GDM1 (cell line): ENCODE results near the gene PCNT.

Experiments used
- DNase-seq: peaks from one replicate; lab custom pipeline; 2025; lab: John Stamatoyannopoulos, UW

PCNT gene, protein sequence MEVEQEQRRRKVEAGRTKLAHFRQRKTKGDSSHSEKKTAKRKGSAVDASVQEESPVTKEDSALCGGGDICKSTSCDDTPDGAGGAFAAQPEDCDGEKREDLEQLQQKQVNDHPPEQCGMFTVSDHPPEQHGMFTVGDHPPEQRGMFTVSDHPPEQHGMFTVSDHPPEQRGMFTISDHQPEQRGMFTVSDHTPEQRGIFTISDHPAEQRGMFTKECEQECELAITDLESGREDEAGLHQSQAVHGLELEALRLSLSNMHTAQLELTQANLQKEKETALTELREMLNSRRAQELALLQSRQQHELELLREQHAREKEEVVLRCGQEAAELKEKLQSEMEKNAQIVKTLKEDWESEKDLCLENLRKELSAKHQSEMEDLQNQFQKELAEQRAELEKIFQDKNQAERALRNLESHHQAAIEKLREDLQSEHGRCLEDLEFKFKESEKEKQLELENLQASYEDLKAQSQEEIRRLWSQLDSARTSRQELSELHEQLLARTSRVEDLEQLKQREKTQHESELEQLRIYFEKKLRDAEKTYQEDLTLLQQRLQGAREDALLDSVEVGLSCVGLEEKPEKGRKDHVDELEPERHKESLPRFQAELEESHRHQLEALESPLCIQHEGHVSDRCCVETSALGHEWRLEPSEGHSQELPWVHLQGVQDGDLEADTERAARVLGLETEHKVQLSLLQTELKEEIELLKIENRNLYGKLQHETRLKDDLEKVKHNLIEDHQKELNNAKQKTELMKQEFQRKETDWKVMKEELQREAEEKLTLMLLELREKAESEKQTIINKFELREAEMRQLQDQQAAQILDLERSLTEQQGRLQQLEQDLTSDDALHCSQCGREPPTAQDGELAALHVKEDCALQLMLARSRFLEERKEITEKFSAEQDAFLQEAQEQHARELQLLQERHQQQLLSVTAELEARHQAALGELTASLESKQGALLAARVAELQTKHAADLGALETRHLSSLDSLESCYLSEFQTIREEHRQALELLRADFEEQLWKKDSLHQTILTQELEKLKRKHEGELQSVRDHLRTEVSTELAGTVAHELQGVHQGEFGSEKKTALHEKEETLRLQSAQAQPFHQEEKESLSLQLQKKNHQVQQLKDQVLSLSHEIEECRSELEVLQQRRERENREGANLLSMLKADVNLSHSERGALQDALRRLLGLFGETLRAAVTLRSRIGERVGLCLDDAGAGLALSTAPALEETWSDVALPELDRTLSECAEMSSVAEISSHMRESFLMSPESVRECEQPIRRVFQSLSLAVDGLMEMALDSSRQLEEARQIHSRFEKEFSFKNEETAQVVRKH (N-terminal part only)

DNA sequence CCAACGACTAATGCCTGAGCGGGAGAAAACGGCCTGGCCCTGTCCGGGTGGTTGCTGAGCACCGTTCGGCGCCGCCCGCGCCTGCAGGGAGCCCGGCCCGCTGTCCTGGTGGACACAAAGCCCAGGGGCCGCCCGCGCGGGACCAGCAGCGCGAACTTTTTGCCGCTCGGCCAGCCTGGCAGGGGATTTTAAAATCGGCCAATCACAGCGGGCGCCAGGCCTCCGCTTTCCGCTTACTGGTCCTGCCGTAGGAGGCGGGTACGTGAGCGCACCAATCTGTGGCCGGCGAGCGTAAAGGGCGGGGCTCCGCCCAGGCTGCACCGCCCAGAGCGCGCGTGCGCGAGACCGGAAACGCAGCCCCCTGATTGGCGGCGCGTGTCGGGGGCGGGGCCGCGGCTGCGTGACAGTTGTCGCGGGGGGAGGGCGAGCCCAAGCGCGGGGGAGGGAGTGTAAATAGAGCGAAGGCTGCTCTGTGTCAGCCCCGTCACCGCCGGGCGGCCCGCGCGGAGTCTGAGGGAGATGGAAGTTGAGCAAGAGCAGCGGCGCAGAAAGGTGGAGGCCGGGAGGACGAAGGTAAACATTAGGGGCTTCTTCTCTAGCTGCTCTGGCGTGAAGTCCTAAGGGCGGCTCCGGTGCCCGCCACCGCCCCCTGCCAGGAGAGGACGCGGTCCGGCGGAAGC is at the start of gene PCNT, which contains the start of gene C21orf58:
Gene PCNT (plus strand): TSS at position 447 of the 680 bp plus-strand sequence. CDS start 73 bp downstream, at position 520.
Gene C21orf58 (minus strand): TSS at position 161 of the 680 bp plus-strand sequence. CDS start 1,132 bp downstream, outside the sequence.
- peak; percentile 97 for DNase-seq

DNA sequence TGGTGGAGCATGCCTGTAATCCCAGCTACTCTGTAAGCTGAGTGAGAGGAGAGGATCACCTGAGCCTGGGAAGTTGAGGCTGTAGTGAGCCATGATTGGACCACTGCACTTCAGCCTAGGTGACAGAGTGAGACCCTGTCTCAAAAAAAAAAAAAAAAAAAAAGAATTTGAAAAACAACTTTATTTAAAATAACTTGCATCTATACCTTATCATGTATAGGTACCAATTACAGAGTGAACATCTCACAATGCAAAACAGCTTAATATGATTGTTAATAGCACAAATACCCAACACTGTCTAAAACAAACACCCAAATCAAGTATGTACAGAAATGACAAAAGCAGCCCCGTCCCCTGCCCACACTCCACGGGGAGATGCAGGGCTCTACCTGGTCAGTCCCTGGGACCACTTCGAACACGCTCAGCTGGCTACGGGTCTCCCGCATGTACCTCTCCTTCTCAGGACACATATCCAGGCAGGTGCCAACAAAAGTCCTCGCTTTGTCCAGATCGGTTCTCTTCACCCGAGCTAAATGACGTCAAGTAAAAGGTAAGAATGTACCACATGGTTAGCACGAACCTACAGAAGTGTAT is 49.1 kb upstream of the PCNT start:
- no peak for DNase-seq

DNA sequence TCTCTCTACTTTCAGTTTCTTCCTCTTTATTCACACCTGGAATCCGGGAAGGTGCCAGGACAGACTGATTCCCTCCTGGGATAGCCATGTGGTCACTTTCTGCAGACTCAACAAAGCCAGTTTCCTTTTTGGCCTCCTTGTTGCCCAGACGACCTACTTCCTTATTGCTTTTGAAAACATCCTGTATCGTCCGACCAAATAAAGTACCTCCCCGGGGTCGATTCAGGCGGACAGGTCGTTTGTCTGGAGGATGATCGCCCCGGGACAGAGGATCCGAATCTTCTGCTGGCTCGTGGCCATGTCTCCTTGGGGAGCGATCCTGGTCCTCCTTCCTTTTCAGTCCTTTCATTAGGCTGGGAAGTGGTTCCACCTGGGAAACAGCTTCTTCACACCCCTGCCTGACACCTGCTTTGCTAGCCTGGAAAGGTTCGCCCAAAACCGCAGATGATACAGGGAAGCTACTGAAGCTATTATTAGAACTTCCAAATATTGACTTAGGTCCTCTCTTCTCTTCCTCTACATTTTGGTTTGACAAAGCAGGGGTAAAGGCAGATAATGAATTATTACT is 39.8 kb upstream of the PCNT start:
- DNase-seq, result no peak

DNA sequence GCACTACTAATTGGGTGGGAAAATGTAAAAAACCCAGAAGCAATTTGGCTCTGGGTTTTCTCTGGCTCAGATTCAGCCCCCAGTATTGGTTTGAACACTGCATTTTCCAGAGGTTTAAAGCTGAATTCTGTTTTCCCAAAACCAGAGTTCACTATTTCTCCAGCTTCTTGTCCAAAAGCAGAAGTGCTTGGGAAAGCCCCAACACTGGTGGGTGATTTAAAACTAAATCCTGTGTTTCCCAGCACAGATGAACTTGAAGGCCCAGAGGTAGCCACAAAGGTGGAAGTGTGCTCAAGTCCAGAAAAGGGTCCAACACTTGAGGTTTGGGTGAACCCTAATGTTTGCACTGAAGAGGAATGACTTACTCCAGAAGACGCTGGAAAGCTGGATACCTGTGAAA is 39.2 kb upstream of the PCNT start:
- no peak for DNase-seq

DNA sequence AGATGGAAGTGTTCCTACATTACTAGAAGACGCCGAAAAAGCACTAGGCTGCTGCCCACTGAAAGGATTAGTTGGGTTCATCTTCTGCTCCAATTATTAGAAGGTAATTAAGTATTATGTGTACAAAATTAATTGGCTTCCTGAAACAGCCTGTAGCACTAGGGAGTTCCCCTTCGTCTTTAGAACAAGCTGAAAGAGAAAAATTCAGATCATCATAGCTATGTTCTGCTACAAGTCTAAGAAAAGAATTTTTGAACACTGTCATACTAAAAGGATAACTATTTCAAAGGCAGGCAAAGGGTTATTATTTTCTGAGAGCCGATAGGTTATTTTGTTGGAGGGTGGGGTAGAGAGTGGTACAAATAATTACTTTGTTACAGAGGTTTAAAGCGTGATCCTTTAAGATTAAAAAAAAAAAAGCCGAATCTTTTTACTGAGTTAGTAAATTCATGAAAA is 38.7 kb upstream of the PCNT start, which contains the start of gene MCM3AP:
Gene MCM3AP (minus strand): TSS at position 406 of the 456 bp plus-strand sequence. CDS start 325 bp downstream, at position 81.
- no peak for DNase-seq

DNA sequence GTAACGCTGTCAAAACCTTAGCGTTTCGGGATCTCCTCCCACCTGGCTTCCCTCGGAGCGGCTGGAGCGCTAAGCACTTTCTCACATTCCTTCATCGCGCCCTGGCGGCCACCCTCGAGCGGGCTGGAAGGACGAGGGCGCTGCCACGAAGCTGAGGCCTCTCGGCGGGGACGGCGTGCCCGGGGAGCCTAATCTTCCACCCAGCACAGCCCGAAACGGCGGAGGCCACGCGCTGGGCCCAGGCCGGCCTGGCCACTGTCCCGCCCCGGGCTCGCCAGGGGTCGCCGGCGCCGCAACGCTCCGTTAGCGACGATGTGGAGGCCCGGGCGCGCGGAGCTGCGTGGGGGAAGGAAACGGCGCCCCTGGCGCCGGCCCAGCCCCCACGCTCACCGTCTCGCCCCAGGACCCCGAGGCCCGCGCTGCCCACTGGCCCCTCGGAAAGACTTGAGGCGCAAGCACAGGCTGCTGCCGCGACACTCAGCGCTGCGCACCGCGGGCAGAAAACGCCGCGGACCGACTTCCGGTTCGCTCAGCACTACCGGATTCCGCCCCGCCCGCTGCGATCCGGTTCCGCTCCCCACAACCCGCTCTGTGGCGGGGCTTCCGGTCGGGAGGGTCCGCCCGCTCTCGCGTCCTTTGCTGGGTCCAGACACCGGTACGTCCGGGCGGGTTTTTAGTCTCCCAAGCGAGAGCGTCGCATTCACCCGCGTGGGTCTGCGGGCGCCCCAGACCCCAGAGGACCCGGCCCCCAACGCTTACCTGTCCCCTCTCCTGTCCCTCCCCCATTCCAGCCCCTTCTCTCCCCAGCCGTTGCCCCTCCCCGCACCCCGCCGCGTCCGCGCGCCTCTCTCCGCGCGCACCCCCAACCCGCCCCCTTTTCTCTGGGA is 38.0 kb upstream of the PCNT start, which contains the start of gene YBEY:
Gene YBEY (plus strand): TSS at position 582 of the 887 bp plus-strand sequence. CDS start 572 bp downstream, outside the sequence.
- peak; percentile 78 for DNase-seq

DNA sequence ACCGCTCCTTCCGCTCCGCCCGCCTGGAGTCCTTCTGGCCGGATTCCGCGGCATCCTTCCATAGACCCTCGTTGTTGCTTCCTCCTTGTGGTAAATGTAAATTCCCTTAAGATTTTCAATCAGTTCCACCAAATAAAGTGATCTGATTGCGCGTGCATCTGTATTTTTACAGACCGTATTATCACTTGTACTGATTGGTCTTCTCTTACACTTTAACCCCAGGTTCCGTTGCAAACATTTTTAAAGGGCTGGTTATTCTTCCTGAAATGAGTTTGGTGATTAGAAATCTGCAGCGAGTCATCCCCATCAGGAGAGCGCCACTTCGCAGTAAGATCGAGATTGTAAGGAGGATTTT is 37.3 kb upstream of the PCNT start:
- no peak for DNase-seq

DNA sequence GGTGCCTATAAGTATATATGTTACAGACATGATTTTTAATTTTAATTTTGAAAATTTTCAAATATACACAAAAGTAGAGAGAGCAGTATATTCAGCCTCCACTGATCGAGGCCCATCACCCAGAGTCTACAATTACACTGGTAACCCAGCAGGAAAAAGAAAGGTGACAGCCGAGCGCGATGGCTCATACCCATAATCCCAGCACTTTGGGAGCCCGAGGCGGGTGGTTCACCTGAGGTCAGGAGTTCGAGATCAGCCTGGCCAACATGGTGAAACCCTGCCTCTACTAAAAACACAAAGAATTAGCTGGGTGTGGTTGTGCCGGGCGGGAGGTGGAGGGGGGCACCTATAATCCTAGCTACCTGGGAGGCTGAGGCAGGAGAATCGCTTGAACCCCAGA is 36.4 kb upstream of the PCNT start:
- DNase-seq, result no peak

DNA sequence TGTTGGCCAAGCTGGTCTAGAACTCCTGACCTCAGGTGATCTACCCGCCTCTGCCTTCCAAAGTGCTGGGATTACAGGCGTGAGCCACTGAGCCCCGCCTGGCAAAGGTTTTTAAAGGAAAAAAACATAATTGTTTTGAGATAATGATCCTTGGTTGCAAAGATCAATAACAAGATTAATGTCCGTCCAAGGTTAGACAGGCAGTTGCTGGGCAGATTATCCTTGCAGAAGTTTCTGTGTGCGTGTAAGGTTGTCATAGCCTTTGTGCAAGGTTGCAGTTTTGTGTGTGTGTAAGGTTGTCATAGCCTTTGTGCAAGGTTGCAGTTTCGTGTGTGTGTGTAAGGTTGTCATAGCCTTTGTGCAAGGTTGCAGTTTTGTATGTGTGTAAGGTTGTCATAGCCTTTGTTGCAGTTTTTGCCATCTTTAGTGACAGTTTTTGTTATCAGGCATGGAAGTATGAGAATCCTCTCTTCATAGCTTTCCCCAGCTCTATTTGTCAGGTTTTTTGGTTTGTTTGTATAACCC is 34.2 kb upstream of the PCNT start:
- DNase-seq, result no peak

DNA sequence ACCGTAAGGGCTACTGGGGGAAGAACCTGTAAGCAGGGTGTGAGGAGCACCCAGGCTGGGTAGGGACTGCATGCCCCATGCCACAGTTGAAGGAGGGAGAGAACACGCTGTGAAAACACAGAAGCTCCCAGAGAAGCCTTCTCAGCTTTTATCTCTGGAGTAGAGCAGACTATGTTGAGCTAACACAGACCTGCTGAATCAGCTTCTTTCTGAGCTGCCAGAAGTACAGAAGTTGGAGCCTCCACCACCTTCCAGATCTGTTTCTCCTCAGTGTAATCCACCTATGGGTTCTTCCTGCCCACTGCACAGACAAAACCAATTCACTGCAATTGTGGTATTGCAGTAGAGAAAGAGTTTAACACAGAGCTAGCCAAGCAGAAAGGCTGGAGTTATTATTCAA is 32.4 kb upstream of the PCNT start:
- DNase-seq, result no peak

DNA sequence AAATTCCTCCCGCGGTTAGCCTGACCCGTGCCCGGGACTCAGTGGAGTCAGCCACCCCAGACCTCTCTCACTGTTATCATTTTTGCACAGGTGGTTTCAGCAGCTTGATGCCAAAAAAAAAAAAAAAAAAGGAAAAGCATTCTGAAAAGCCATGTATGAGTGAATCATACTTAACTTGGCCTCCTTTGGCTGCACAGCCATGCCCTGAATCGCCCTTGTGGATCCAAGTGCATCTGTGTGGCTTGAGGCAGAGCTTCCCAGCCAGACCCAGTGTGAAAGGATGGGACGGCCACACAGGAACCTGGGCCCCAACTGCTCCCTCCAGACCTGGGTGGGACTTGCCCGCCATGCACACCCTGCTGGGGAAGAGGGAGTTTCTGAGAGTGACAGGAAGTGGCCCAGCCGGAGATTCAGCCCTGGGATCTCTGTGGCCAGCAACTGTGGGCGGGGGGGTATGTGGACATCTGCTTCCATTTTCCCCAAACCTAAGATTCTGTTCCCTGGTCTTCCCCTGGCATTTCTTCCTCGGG is 29.2 kb upstream of the PCNT start:
- no peak for DNase-seq

DNA sequence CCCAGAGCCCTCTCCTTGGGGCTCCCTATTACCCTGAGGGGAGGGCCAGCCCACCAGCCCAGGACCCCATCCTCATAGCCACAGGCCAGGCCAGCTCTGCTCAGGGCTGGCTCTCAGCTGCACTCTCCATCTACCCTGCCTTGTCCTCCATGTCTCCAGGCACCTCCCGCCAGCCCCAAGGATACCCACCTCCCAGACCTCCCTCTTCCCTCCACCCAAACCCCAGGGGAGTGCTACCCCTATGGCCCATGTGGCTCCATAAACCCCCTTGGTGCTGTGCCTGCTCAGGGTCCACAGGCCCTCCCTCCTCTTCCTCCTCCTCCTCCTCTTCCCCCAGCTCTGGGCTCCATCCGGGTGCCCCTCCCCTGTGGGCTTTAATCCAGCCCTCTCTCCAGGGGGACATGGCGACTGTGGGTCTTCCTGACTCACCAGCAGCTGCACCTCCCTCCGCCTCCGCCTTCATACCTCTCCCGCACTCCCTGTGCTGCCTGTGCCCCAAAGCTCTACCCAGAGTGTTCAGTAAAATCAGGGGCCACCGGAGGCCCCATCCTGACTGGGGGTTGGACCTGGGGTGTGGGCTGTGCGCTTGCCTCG is 28.7 kb upstream of the PCNT start:
- no peak for DNase-seq

DNA sequence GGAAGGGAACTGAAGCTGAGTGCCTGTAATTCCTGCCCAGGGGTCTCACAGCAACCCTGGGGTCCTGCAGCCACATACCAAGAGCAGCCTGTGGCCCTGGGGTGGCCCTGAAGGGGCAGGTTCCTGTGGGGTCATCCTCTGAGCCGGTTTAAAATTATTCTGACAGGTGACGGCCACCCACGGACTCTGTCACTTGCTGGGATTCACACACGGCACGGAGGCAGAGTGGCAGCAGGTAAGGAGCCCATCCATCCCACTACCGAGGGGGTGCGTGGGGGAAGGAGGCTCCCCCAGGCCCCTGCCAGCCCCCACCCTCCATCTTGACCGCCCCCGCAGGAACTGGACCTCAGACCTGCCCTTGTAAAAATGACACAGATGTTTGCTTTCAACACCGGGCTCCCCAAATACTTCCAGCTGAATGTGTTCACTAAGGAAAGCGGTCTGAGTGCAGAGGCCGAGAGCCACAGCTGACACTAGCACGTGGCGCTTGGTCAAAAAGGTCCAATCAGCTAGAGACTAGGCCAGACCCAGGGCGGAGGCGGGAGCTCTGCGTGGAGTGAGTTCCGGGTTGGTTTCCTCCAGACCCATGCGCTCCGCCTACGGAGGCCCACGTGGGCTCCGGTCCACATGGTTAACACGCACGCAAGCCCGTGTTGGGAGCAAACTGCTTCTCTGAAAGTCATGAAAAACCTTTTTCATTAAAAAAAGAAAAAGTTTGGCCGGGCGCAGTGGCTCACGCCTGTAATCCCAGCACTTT is 27.8 kb upstream of the PCNT start:
- peak; percentile 9 for DNase-seq

DNA sequence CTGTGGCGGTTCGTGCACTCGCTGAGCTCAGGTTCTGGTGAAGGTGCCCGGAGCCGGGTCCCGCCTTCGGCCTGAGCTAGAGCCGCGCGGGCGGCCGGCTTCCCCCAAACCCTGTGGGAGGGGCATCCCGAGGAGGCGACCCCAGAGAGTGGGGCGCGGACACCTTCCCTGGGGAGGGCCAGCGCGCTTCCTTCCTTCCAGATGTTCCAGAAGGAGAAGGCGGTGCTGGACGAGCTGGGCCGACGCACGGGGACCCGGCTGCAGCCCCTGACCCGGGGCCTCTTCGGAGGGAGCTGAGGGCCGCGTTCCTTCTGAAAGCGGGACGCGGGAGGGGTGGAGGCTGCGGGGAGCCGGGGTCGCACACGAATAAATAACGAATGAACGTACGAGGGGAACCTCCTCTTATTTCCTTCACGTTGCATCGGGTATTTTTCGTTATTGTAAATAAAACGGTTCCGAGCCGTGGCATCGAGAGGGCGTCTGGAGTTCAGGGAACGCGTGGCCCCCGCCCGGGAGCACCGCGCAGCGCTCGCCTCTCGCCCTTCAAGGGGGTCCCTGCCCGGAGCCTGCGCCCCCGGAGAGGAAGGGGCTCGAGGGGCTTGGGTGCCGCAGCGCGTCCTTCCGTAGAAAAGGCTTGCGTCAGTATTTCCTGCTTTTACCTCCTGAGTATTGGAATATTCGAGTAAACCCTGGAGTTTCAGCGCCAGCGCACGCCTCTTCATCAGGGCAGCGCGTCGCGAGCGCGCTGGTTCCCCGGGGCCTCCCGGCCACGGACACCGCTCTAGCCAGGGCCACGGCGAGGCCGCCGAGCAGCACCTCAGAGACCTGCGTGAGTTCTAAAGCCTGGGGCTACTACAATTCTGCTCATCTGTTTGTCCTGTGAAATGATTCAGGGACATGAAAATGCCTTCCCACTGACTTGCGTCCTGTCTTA is 26.4 kb upstream of the PCNT start:
- no peak for DNase-seq

DNA sequence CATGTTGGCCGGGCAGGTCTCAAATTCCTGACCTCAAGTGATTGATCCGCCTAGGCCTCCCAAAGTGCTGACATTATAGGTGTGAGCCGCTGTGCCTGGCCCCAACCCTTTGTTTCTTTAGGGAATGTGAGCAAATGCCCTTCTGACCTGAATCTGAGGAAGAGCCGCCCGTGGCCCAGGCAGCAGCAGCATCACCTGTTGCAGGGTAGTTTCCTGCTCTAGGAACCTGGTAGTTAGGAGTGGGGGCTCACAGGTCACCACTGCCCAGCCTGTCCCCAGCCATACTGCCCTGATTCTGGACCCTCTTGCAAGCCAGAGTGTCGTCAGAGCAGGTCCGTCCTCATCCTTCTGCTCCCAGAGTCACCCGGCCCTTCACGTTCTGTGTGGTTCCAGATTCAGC is 24.8 kb upstream of the PCNT start:
- no peak for DNase-seq

DNA sequence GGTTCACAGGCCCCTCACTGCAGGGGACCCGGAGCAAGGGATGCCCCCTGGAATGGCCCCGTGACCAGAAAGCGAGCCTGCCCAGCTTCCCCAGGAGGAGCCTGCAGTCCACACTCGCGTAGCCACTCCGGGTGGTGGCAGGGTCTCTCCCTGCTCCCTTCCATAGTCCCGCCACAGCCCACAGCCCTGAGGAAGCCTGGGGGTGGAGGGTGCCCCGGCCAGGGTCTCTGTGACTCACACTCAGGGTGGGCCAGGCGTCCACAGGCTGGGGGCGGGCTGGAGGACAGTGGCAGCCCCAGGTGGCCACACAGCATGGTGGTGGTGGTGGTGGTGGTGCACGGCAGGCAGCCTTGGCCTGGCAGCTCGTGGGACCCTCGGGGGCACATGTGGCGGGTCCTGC is 22.2 kb upstream of the PCNT start:
- DNase-seq, result no peak

DNA sequence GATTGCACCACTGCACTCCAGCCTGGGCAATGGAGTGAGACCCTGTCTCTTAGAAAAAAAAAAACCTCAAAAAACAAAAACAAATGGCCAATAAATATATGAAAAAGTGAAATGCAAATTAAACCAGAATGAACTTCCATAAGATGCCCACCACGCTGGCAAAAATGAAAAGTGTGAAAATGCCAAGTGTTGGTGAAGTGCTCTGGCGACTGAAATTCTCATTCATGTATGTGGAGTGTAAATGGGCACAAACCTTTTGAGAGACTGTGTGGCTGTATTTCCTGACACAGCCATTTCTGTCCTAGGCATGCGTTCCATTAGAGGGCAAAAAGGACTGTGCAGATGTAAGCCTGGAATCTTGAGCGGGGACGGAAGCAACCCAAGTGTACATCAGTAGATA is 19.5 kb upstream of the PCNT start:
- no peak for DNase-seq
